A673 (cell line): ENCODE measurements around the gene NBAS. TPM values are rescaled to one million over a fixed set of nuclear protein-coding genes. Genes with fewer than 3 reads are reported as not detected.

Source experiments
- BruUV-seq: library from RNA; stranded (reverse); fragments of 400-500 nt; replicated peaks from 2 replicates; lab custom pipeline; 2021; lab: Mats Ljungman, UMichigan
- CTCF ChIA-PET: fragments of 300-600 bp; sonication (Branson Sonifier 250); formaldehyde crosslinking; loops from one replicate; lab custom pipeline; 2022; ENCODE audit warnings: antibody characterized with exemption; lab: Charles Lee
- POLR2A ChIA-PET: fragments of 300-600 bp; sonication (Branson Sonifier 250); formaldehyde crosslinking; loops from one replicate; lab custom pipeline; 2022; ENCODE audit warnings: antibody characterized with exemption; ENCODE audit not compliant: low non-redundant PET; lab: Charles Lee
- DNase-seq: peaks from one replicate; pipeline ENCODE4 v3.0.0-alpha.2; 2015; ENCODE audit warnings: low spot score
- H3K27ac ChIP-seq: fragments of 200-600 bp; sonication (generic); 2 replicates; pipeline ENCODE4 v1.5.1; 2016; ENCODE audit warnings: mixed run types, low read depth, mild to moderate bottlenecking, mixed read lengths, antibody characterized with exemption, low read length; ENCODE audit not compliant: poor library complexity, severe bottlenecking
- H3K27me3 ChIP-seq: fragments of 200-600 bp; sonication (generic); replicated peaks from 2 replicates; pipeline ENCODE4 v1.6.1; 2017; ENCODE audit warnings: mixed run types, low read depth, mild to moderate bottlenecking, mixed read lengths, antibody characterized with exemption, low read length; ENCODE audit not compliant: insufficient read depth, poor library complexity
- H3K36me3 ChIP-seq: fragments of 200-600 bp; sonication (generic); 2 replicates; pipeline ENCODE4 v1.6.1; 2016; ENCODE audit warnings: mixed run types, mild to moderate bottlenecking, mixed read lengths, antibody characterized with exemption, low read length; ENCODE audit not compliant: insufficient read depth, poor library complexity, severe bottlenecking
- H3K4me1 ChIP-seq: fragments of 200-600 bp; sonication (generic); 2 replicates; pipeline ENCODE4 v1.6.1; 2017; ENCODE audit warnings: mixed run types, mild to moderate bottlenecking, mixed read lengths, antibody characterized with exemption, low read length; ENCODE audit not compliant: insufficient read depth, poor library complexity, severe bottlenecking
- H3K4me3 ChIP-seq: fragments of 200-600 bp; sonication (generic); 2 replicates; pipeline ENCODE4 v1.5.1; 2016; ENCODE audit warnings: low read depth, mixed run types, mild to moderate bottlenecking, mixed read lengths, low read length; ENCODE audit not compliant: poor library complexity, severe bottlenecking
- H3K9me3 ChIP-seq: fragments of 200-600 bp; sonication (generic); 2 replicates; pipeline ENCODE4 v1.6.1; 2016; ENCODE audit warnings: mixed run types, low read depth, mild to moderate bottlenecking, mixed read lengths, antibody characterized with exemption, low read length; ENCODE audit not compliant: poor library complexity, severe bottlenecking
- EZH2 ChIP-seq: fragments of 200-600 bp; sonication (generic); IDR thresholded peaks from 2 replicates; pipeline ENCODE4 v1.6.1; 2017; ENCODE audit warnings: borderline replicate concordance, low read depth, mild to moderate bottlenecking, mixed read lengths, antibody characterized with exemption, low read length; ENCODE audit not compliant: poor library complexity, severe bottlenecking
- intact Hi-C: fragments of 100-400 bp; cut with micrococcal nuclease; formaldehyde crosslinking; loops from one replicate; pipeline ENCODE4 v1.10.0; 2022; ENCODE audit not compliant: unreplicated experiment
- total RNA-seq: library from RNA; stranded (reverse); gene quantifications from 2 replicates; pipeline ENCODE4 v1.2.3, GENCODE V29; 2021
- TF ChIP-seq, protein P1 (sequence below): fragments of 300-800, 200-600 bp; sonication (generic); conservative IDR thresholded peaks from 2 replicates; pipeline ENCODE4 v1.5.1; 2017; ENCODE audit warnings: low read depth, mild to moderate bottlenecking, antibody characterized with exemption, low read length, moderate library complexity, mixed read lengths

Gene NBAS
- total RNA-seq, 1 experiment from 2014 or later, result 38.7 TPM

DNA sequence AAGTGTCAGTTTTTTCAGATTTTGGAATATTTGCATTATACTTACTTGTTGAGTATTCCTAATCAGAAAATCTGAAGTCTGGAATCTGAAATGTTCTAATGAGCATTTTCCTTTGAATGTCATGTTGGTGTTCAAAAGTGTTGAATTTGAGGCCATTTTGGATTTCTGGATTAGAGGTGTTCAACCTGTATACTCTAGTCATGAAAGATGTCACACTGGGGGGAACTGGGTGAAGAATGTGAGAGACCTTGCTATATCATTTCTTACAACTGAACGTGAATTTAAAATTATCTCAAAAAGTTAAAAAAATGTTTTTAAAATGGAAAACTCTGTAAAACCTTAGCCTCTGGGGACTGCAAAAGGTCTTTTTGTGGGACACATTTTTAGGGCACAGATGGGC lies 384.5 kb downstream of the NBAS start:
- Histone ChIP-seq H3K27ac (no peak overlapping the region), H3K27me3 (no peaks in the 10 kb centered on the region), H3K36me3 (no peaks in the 10 kb centered on the region), H3K9me3 (no peaks in the 10 kb centered on the region), H3K4me1 (no peaks in the 10 kb centered on the region), H3K4me3 (no peak overlapping the region)
- DNase-seq, result no peak
- no TSS peak for BruUV-seq
- ChIA-PET CTCF (no interaction called here), POLR2A (no interaction called here)
- TF ChIP-seq EZH2, result no peak
- TF ChIP-seq, protein P1, sequence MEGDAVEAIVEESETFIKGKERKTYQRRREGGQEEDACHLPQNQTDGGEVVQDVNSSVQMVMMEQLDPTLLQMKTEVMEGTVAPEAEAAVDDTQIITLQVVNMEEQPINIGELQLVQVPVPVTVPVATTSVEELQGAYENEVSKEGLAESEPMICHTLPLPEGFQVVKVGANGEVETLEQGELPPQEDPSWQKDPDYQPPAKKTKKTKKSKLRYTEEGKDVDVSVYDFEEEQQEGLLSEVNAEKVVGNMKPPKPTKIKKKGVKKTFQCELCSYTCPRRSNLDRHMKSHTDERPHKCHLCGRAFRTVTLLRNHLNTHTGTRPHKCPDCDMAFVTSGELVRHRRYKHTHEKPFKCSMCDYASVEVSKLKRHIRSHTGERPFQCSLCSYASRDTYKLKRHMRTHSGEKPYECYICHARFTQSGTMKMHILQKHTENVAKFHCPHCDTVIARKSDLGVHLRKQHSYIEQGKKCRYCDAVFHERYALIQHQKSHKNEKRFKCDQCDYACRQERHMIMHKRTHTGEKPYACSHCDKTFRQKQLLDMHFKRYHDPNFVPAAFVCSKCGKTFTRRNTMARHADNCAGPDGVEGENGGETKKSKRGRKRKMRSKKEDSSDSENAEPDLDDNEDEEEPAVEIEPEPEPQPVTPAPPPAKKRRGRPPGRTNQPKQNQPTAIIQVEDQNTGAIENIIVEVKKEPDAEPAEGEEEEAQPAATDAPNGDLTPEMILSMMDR, result no peak
- intact Hi-C loops, result loop anchor here (10.0 kb wide), 1 partner anchor 398 kb away; no protein-coding TSS in a partner anchor

DNA sequence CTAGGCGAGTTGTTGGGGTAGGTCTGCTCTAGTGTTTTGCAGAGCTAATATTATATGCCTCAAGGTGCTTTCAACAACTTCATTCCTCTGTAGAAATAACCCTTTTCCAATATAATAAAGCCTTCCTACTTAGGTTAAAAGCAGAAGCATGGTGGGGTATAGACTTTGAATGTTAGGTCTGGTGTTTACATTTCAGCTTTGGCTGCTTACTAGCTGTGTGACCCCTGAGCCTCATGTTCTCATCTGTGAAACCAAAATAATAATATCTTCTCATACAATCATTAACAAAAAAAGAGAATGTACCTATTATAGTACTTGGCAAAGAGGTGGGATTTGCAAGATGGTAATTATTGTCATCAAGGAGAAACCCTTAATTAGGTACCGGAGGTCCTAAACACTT lies 386.6 kb downstream of the NBAS start:
- intact Hi-C loops, result loop anchor here (10.0 kb wide), 1 partner anchor 400 kb away; no protein-coding TSS in a partner anchor
- no TSS peak for BruUV-seq
- POLR2A ChIA-PET, result no interaction called here
- Histone ChIP-seq H3K27me3 (no peaks in the 10 kb centered on the region), H3K9me3 (no peaks in the 10 kb centered on the region), H3K4me3 (no peak overlapping the region), H3K36me3 (no peaks in the 10 kb centered on the region), H3K27ac (no peak overlapping the region), H3K4me1 (no peaks in the 10 kb centered on the region)
- no peak for DNase-seq
- CTCF ChIA-PET, result no interaction called here
- TF ChIP-seq EZH2, result no peak
- TF ChIP-seq, protein P1, result no peak

DNA sequence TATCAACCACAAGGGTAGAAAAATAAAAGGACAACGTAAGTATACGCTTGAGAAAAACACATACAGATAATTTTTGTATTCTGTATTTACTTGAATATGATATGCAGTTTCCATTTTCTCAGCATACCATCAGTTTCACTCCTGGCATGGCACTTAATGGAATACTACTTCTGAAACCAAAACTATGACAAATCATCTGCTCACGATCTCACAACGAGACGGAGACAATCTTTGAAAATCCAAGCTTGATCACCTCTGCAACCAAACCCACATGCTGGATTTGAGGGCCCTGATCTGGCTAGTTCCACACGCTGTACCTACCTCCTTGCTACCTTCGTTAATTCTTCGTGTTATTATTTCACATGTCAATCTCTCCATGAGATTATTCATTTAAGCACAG lies 387.6 kb downstream of the NBAS start:
- TF ChIP-seq EZH2, result no peak
- TF ChIP-seq, protein P1, result no peak
- POLR2A ChIA-PET, result no interaction called here
- no peaks in the 10 kb centered on the region for H3K4me1 ChIP-seq
- CTCF ChIA-PET, result no interaction called here
- H3K36me3 ChIP-seq, result no peaks in the 10 kb centered on the region
- H3K27ac ChIP-seq, result no peak overlapping the region
- DNase-seq, result no peak
- no peaks in the 10 kb centered on the region for H3K9me3 ChIP-seq
- H3K27me3 ChIP-seq, result no peaks in the 10 kb centered on the region
- intact Hi-C loops, result loop anchor here (10.0 kb wide), 1 partner anchor 401 kb away; no protein-coding TSS in a partner anchor
- BruUV-seq, result no TSS peak
- H3K4me3 ChIP-seq, result no peak overlapping the region
